ENCODE data around the gene ORAI3.

- TF ChIP-seq POLR2AphosphoS5 (IDR thresholded peaks at IDR 0.05) (no peak), CTCF (IDR thresholded peaks at IDR 0.05; ENCODE audit: poor library complexity, severe bottlenecking) (no peak)
These were observed 17.7 kb upstream of the ORAI3 start for GRCh38 chr16:30931068-30931650.
